ENCODE data around the gene MYB. TPM values are rescaled to one million over a fixed set of nuclear protein-coding genes. Genes with fewer than 3 reads are reported as not detected.

Gene MYB
- total and polyA plus RNA-seq, 2 experiments from 2014 or later = 0.21 to 0.51 TPM

GRCh38 chr6:135210632-135211305 is 29.7 kb downstream of the MYB start:
- TF ChIP-seq CTCF (IDR thresholded peaks at IDR 0.05; ENCODE audit: low read depth, low read length) = no peak
- Histone ChIP-seq H3K4me1 (ENCODE audit: low read depth) (no peaks in the 10 kb centered on the region), H3K27me3 (no peaks in the 10 kb centered on the region), H3K36me3 (no peaks in the 10 kb centered on the region), H3K27ac (no peak overlapping the region), H3K9me3 (ENCODE audit: low read depth) (no peaks in the 10 kb centered on the region), H3K4me3 (no peak overlapping the region)
- no peak for DNase-seq (ENCODE audit: low read depth in 1 of 2, low spot score in 1 of 2)

GRCh38 chr6:135211306-135211702 is 30.2 kb downstream of the MYB start:
- no peaks in the 10 kb centered on the region for H3K9me3 ChIP-seq (ENCODE audit: low read depth)
- H3K27ac ChIP-seq = no peak overlapping the region
- no peaks in the 10 kb centered on the region for H3K27me3 ChIP-seq
- no peak for TF ChIP-seq CTCF (IDR thresholded peaks at IDR 0.05; ENCODE audit: low read depth, low read length)
- H3K4me3 ChIP-seq = no peak overlapping the region
- DNase-seq (ENCODE audit: low read depth in 1 of 2, low spot score in 1 of 2) = no peak
- H3K4me1 ChIP-seq (ENCODE audit: low read depth) = no peaks in the 10 kb centered on the region
- H3K36me3 ChIP-seq = no peaks in the 10 kb centered on the region

DNA sequence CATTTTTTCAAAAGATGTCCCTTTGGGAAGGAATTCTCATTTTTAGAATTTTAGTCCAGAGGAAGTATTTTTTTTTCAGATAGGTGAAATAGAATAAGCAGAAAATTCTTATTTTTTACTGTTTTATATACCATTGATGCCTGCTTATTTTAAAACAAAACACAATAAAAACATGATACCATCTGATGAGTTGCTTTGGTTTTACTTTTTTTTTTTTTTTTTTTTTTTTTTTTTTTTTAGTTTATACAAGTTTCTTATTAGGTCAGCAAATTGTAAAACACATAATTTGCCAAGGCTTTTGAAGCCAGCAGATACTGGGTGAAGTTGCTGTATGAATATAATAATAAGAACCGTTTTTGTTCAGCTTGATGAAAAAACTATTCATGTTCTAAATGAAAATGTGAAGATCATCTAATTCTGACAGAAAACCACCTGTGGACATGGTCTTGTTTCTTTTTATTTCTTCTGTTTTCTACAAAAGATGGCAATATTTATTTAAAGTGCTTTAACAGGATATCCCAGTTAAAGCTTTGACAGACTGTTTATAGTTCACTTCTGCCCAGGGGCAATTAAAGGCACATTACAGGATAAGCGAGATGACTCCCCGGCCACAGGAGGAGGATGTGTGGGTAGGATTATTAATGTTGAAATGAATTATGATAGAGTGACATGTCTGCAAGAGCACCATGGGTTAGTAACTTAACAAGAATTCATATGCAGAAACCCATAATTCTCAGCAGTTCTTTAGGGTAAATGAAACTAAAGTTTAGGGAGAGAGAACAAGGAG is 31.1 kb downstream of the MYB start:
- H3K27me3 ChIP-seq = no peaks in the 10 kb centered on the region
- H3K9me3 ChIP-seq (ENCODE audit: low read depth) = no peaks in the 10 kb centered on the region
- TF ChIP-seq CTCF (IDR thresholded peaks at IDR 0.05; ENCODE audit: low read depth, low read length) = no peak
- no peak for DNase-seq (ENCODE audit: low read depth in 1 of 2, low spot score in 1 of 2)
- no peak overlapping the region for H3K27ac ChIP-seq
- no peaks in the 10 kb centered on the region for H3K4me1 ChIP-seq (ENCODE audit: low read depth)
- no peak overlapping the region for H3K4me3 ChIP-seq
- H3K36me3 ChIP-seq = no peaks in the 10 kb centered on the region

GRCh38 chr6:135212935-135213334 is 31.8 kb downstream of the MYB start:
- Histone ChIP-seq H3K27ac (no peak overlapping the region), H3K36me3 (no peaks in the 10 kb centered on the region), H3K4me3 (no peak overlapping the region), H3K9me3 (ENCODE audit: low read depth) (no peaks in the 10 kb centered on the region), H3K4me1 (ENCODE audit: low read depth) (no peaks in the 10 kb centered on the region), H3K27me3 (no peaks in the 10 kb centered on the region)
- no peak for TF ChIP-seq CTCF (IDR thresholded peaks at IDR 0.05; ENCODE audit: low read depth, low read length)
- DNase-seq (ENCODE audit: low read depth in 1 of 2, low spot score in 1 of 2) = no peak

- Histone ChIP-seq H3K4me1 (ENCODE audit: low read depth) (no peaks in the 10 kb centered on the region), H3K36me3 (no peaks in the 10 kb centered on the region), H3K27me3 (no peaks in the 10 kb centered on the region), H3K27ac (no peak overlapping the region), H3K4me3 (no peak overlapping the region), H3K9me3 (ENCODE audit: low read depth) (no peaks in the 10 kb centered on the region)
- TF ChIP-seq CTCF (IDR thresholded peaks at IDR 0.05; ENCODE audit: low read depth, low read length) = no peak
- DNase-seq (ENCODE audit: low read depth in 1 of 2, low spot score in 1 of 2) = no peak
Measured at GRCh38 chr6:135213616-135214015, 32.5 kb downstream of the MYB start.
